HepG2 (cell line): Measurements from ENCODE around the gene AMZ2. TPM values are rescaled to one million over a fixed set of nuclear protein-coding genes. Genes with fewer than 3 reads are reported as not detected.

Experiments used
- ATAC-seq: fragments of 200-7000 bp; cut with Tn5 transposase; 3 replicates; pipeline ENCODE4 v1.9.1; 2020; ENCODE audit warnings: mild to moderate bottlenecking, moderate library complexity
- BruUV-seq: library from RNA; stranded (reverse); fragments of 400-500 nt; replicated peaks from 2 replicates; lab custom pipeline; 2021; lab: Mats Ljungman, UMichigan
- CTCF ChIA-PET: fragments of 300-600 bp; formaldehyde crosslinking; extraction: SDS; loops from one replicate; lab custom pipeline; 2021; ENCODE audit warnings: low total read pairs, inconsistent platforms, low intra/inter-chr PET ratio; lab: Yijun Ruan, JAX
- POLR2A ChIA-PET: fragments of 350-600 bp; sonication (Branson Sonifier 250); formaldehyde crosslinking; loops from one replicate; lab custom pipeline; 2020; ENCODE audit warnings: antibody characterized with exemption, inconsistent platforms; lab: Yijun Ruan, JAX
- DNase-seq: peaks from one replicate; pipeline ENCODE4 v3.0.0-alpha.2; 2015; ENCODE audit warnings: low spot score
- FAIRE-seq: peaks from 3 replicates; lab custom pipeline; 2011; peaks lifted over from hg19 to GRCh38; lab: Jason Lieb, UNC
- H2AFZ ChIP-seq: one replicate; pipeline ENCODE4 v1.6.1; 2011; ENCODE audit warnings: low read length, inconsistent platforms
- H3K27ac ChIP-seq: fragments of 300-600 bp; 3 replicates; pipeline ENCODE4 v1.8.0; 2011; ENCODE audit warnings: mixed run types, mild to moderate bottlenecking, mixed read lengths, low read length, inconsistent platforms; ENCODE audit not compliant: insufficient read depth; ENCODE audit errors: extremely low read length
- H3K27me3 ChIP-seq, 2 experiments: fragments of 200-600 bp in 1 of 2; 2 replicates in 1 of 2; 3 replicates in 1 of 2; pipeline versions ENCODE4 v1.6.0 to v1.8.0; 2011; ENCODE audit warnings: low read length in 2 of 2, mild to moderate bottlenecking in 2 of 2, moderate library complexity in 2 of 2, inconsistent platforms in 1 of 2; ENCODE audit not compliant: insufficient read depth in 2 of 2, control insufficient read depth in 1 of 2
- H3K36me3 ChIP-seq, 2 experiments: fragments of 200-600 bp in 1 of 2; replicated peaks in 1 of 2; 2 replicates in 1 of 2; 3 replicates in 1 of 2; pipeline versions ENCODE4 v1.5.1 to v1.8.0; 2011; ENCODE audit warnings: low read length in 2 of 2, inconsistent platforms in 1 of 2; ENCODE audit not compliant: insufficient read depth in 2 of 2, control insufficient read depth in 1 of 2
- H3K4me1 ChIP-seq: 2 replicates; pipeline ENCODE4 v1.5.1; 2012; ENCODE audit warnings: low read length, inconsistent platforms; ENCODE audit not compliant: insufficient read depth
- H3K4me2 ChIP-seq: 2 replicates; pipeline ENCODE4 v1.6.0; 2011; ENCODE audit warnings: low read depth, low read length, inconsistent platforms
- H3K4me3 ChIP-seq, 3 experiments: fragments of 200-600 bp in 1 of 3; sonication (generic), shearing (Covaris generic) in 1 of 3; replicated peaks in 1 of 3; 2 replicates each; pipeline ENCODE4 v1.5.1; 2011 to 2016; ENCODE audit warnings: low read length in 3 of 3, inconsistent platforms in 2 of 3, low read depth in 2 of 3, mild to moderate bottlenecking in 2 of 3, control low read depth in 1 of 3, mixed read lengths in 1 of 3; ENCODE audit not compliant: insufficient read depth in 1 of 3
- H3K79me2 ChIP-seq: one replicate; pipeline ENCODE4 v1.6.1; 2011; ENCODE audit warnings: low read length, inconsistent platforms; ENCODE audit not compliant: insufficient read depth
- H3K9ac ChIP-seq: 2 replicates; pipeline ENCODE4 v1.6.0; 2011; ENCODE audit warnings: mild to moderate bottlenecking, low read depth, low read length, inconsistent platforms; ENCODE audit not compliant: insufficient read depth
- H3K9me3 ChIP-seq: 2 replicates; pipeline ENCODE4 v1.5.1; 2012; ENCODE audit warnings: mild to moderate bottlenecking, low read length
- H4K20me1 ChIP-seq: 2 replicates; pipeline ENCODE4 v1.6.0; 2011; ENCODE audit warnings: inconsistent platforms, mild to moderate bottlenecking, low read length, moderate library complexity; ENCODE audit not compliant: insufficient read depth
- ARNT ChIP-seq: fragments of 450-650 bp; IDR thresholded peaks from 2 replicates; pipeline ENCODE4 v1.6.1; 2017
- CREB3 ChIP-seq: sonication (generic); formaldehyde crosslinking; IDR thresholded peaks from 2 replicates; pipeline ENCODE4 v1.5.0; 2020; ENCODE audit warnings: missing genetic modification reagents
- CSRNP1 ChIP-seq: sonication (generic); formaldehyde crosslinking; IDR thresholded peaks from 2 replicates; pipeline ENCODE4 v1.8.1; 2023; ENCODE audit warnings: mild to moderate bottlenecking, missing genetic modification reagents
- EEA1 ChIP-seq: sonication (generic); formaldehyde crosslinking; IDR thresholded peaks from 2 replicates; pipeline ENCODE4 v1.5.1; 2020; ENCODE audit warnings: mild to moderate bottlenecking, missing genetic modification reagents, borderline replicate concordance
- NR2F6 ChIP-seq, 2 experiments: IDR thresholded peaks; 2 replicates each; pipeline ENCODE4 v1.6.1; 2016; ENCODE audit warnings: antibody characterized with exemption in 1 of 2, mild to moderate bottlenecking in 1 of 2
- PCBP1 ChIP-seq: fragments of 200-400 bp; formaldehyde crosslinking; IDR thresholded peaks from 2 replicates; pipeline ENCODE4 v1.6.1; 2017; ENCODE audit warnings: mild to moderate bottlenecking, low read depth, low read length, borderline replicate concordance
- RNF2 ChIP-seq: fragments of 450-650 bp; conservative IDR thresholded peaks from 2 replicates; pipeline ENCODE4 v1.6.1; 2016; ENCODE audit warnings: low read depth
- SMYD3 ChIP-seq: sonication (generic); formaldehyde crosslinking; IDR thresholded peaks from 2 replicates; pipeline ENCODE4 v1.8.1; 2023; ENCODE audit warnings: mild to moderate bottlenecking, missing genetic modification reagents
- TBX3 ChIP-seq: fragments of 450-650 bp; IDR thresholded peaks from 2 replicates; pipeline ENCODE4 v1.6.1; 2017; ENCODE audit warnings: antibody characterized with exemption, mild to moderate bottlenecking, inconsistent platforms, borderline replicate concordance
- ZNF367 ChIP-seq: sonication (generic); formaldehyde crosslinking; IDR thresholded peaks from 2 replicates; pipeline ENCODE4 v1.4.0; 2020; ENCODE audit warnings: missing genetic modification reagents, borderline replicate concordance
- ZNF446 ChIP-seq: sonication (generic); formaldehyde crosslinking; IDR thresholded peaks from 2 replicates; pipeline ENCODE4 v1.5.0; 2020; ENCODE audit warnings: mild to moderate bottlenecking, missing genetic modification reagents
- ZNF510 ChIP-seq: sonication (generic); formaldehyde crosslinking; IDR thresholded peaks from 2 replicates; pipeline ENCODE4 v1.4.0; 2020; ENCODE audit warnings: low read depth, mild to moderate bottlenecking, missing genetic modification reagents
- ZNF569 ChIP-seq: sonication (generic); formaldehyde crosslinking; IDR thresholded peaks from 2 replicates; pipeline ENCODE4 v1.5.0; 2020; ENCODE audit warnings: mild to moderate bottlenecking, missing genetic modification reagents, moderate library complexity, borderline replicate concordance
- ZNF646 ChIP-seq: sonication (generic); formaldehyde crosslinking; IDR thresholded peaks from 2 replicates; pipeline ENCODE4 v1.9.0; 2021; ENCODE audit warnings: mild to moderate bottlenecking, missing genetic modification reagents
- ZNF766 ChIP-seq: sonication (generic); formaldehyde crosslinking; IDR thresholded peaks from 2 replicates; pipeline ENCODE4 v1.5.0; 2020; ENCODE audit warnings: missing genetic modification reagents, borderline replicate concordance
- WGBS: methylation state at CpG from one replicate; pipeline ENCODE4 v1.1.6; 2017; ENCODE audit warnings: low lambda C conversion rate; 5-methylcytosine and 5-hydroxymethylcytosine counted together
- in situ Hi-C: cut with HindIII; loops from 2 replicates; pipeline ENCODE4 v1.10.0; 2017; ENCODE audit warnings: low pct_unique_long_range_greater_than_20kb; ENCODE audit not compliant: extremely low pct_ligation_motif_present
- intact Hi-C: fragments of 100-400 bp; cut with micrococcal nuclease; formaldehyde crosslinking; loops from one replicate; pipeline ENCODE4 v1.10.0; 2022; ENCODE audit not compliant: unreplicated experiment
- polyA plus RNA-seq, 8 experiments: library from polyadenylated mRNA; depleted of rRNA in 3 of 8; stranded (reverse) in 7 of 8; unstranded in 1 of 8; fragments of >200 nt; fragmentation: Illumina TruSeq in 4 of 8; extraction: Trizol in 4 of 8; gene quantifications; 2 replicates each; pipeline versions ENCODE4 v1.2.1 to v1.2.3, GENCODE V29; 2011 to 2016; ENCODE audit warnings: low read depth in 4 of 8, missing spikeins in 1 of 8, mixed read lengths in 1 of 8; ENCODE audit not compliant: insufficient read depth in 1 of 8
- total RNA-seq, 5 experiments: library from RNA; depleted of rRNA; stranded (reverse); fragments of >200 nt; fragmentation: Illumina TruSeq; extraction: Trizol; gene quantifications; 2 replicates each; pipeline ENCODE4 v1.2.3, GENCODE V29; 2016; ENCODE audit warnings: low read depth in 1 of 5

AMZ2 gene
- total and polyA plus RNA-seq, 2 of the 13 experiments (the other 11 are each of a cell fraction or from before 2014, with no cell fraction given) = 86.9 to 90.2 TPM

GRCh38 chr17:68292689-68293040 is 44.8 kb downstream of the AMZ2 start:
- peak overlapping the region; percentile 15 for H2AFZ ChIP-seq
- H4K20me1 ChIP-seq = no peaks in the 10 kb centered on the region
- ATAC-seq = peak; percentile 17
- H3K27me3 ChIP-seq = peaks cover 0 to 3% of the 10 kb centered on the region in 2 experiments; a peak in 1 of 5 replicates
- 1% methylated on average over 9 of the region's 9 CpGs for WGBS
- ChIA-PET CTCF (interaction anchor here (1.8 kb wide), 1 partner anchor 106 kb away, joined by 9 read pairs; no protein-coding TSS in a partner anchor), POLR2A (interaction anchor here (0.6 to 3.0 kb wide), 12 partner anchors 10 to 165 kb away, joined by 3 to 30 read pairs (median 4); partner anchors contain the start of gene AMZ2)
- in situ Hi-C loops = loop anchor here (5.0 to 25.0 kb wide), 2 partner anchors 85 to 470 kb away; no protein-coding TSS in a partner anchor
- H3K4me2 ChIP-seq = peak overlapping the region; percentile 89
- H3K4me1 ChIP-seq = peaks cover 60% of the 10 kb centered on the region
- peak overlapping the region; percentile 73 for H3K9ac ChIP-seq
- peak overlapping the region; percentile 72 for H3K27ac ChIP-seq
- peak overlapping the region; percentile 74 to 80 (median 79) for H3K4me3 ChIP-seq
- H3K79me2 ChIP-seq = peaks cover 3% of the 10 kb centered on the region
- intact Hi-C loops = loop anchor here (1.0 to 2.0 kb wide), 2 partner anchors 86 to 107 kb away; no protein-coding TSS in a partner anchor
- peak; percentile 28 for FAIRE-seq
- H3K36me3 ChIP-seq = no peaks in the 10 kb centered on the region
- BruUV-seq = TSS peak; percentile 65
- DNase-seq = no peak
- H3K9me3 ChIP-seq = no peaks in the 10 kb centered on the region
- no peak for TF ChIP-seq ZNF569 (CRISPR knock-in tag)
- TF ChIP-seq TBX3 = no peak
- TF ChIP-seq CSRNP1 = peak; percentile 2; the same call in 1 of the 2 replicates
- TF ChIP-seq NR2F6 (IDR thresholded peaks at IDR 0.05) = peak; percentile 8; the same call in 1 of the 2 replicates
- no peak for TF ChIP-seq NR2F6 (CRISPR knock-in tag; IDR thresholded peaks at IDR 0.05)
- no peak for TF ChIP-seq ZNF766 (CRISPR knock-in tag)
- TF ChIP-seq SMYD3 (CRISPR knock-in tag) = peak; percentile 44; the same call in 1 of the 2 replicates
- TF ChIP-seq ZNF446 = 0 out of 2 replicates have a peak, but pooled peaks have one; percentile 41
- no peak for TF ChIP-seq RNF2
- TF ChIP-seq ZNF367 (CRISPR knock-in tag) = peak; percentile 34; the same call in 1 of the 2 replicates
- no peak for TF ChIP-seq ARNT
- no peak for TF ChIP-seq ZNF510 (CRISPR knock-in tag)
- TF ChIP-seq PCBP1 = no peak
- TF ChIP-seq ZNF646 (CRISPR knock-in tag) = 0 out of 2 replicates have a peak, but pooled peaks have one; percentile 35
- peak; percentile 11; the same call in 1 of the 2 replicates for TF ChIP-seq EEA1 (CRISPR knock-in tag)
- 0 out of 2 replicates have a peak, but pooled peaks have one; percentile 50 for TF ChIP-seq CREB3 (CRISPR knock-in tag)
